ENCODE data around the gene RBM4.

- TF ChIP-seq CREB1 (CRISPR knock-in tag; IDR thresholded peaks at IDR 0.05; ENCODE audit: low read depth) (peak; percentile 87), CTCF (conservative IDR thresholded peaks at IDR 0.05; ENCODE audit: low read depth in 2 of 2) (no peak), REST (IDR thresholded peaks at IDR 0.05; ENCODE audit: unreplicated experiment) (no peak)
These were observed 21.9 kb upstream of the RBM4 start, which contains the start of gene RBM14 for GRCh38 chr11:66616379-66617154.

Measured in GM23338 (cell line).